Measurements from ENCODE around the gene TBC1D9B.

TBC1D9B gene

GRCh38 chr5:179880848-179881590, 26.7 kb downstream of the TBC1D9B start:
- H2AFZ ChIP-seq (ENCODE audit: low read length) = no peak overlapping the region
- H4K20me1 ChIP-seq (ENCODE audit: insufficient read depth, low read length, poor library complexity, severe bottlenecking) = no peaks in the 10 kb centered on the region
- no peak overlapping the region for H3K4me3 ChIP-seq (ENCODE audit: low read length, poor library complexity, severe bottlenecking)
- H3K4me1 ChIP-seq (ENCODE audit: insufficient read depth, low read length, poor library complexity, severe bottlenecking) = no peaks in the 10 kb centered on the region
- TF ChIP-seq EZH2phosphoT487 (IDR thresholded peaks at IDR 0.05; ENCODE audit: borderline replicate concordance) (no peak), CTCF (conservative IDR thresholded peaks at IDR 0.05; ENCODE audit: low read length) (no peak)
- no peaks in the 10 kb centered on the region for H3F3A ChIP-seq (ENCODE audit: low read depth)
- no peak overlapping the region for H3K9ac ChIP-seq (ENCODE audit: low read depth, low read length, poor library complexity, severe bottlenecking)
- no peaks in the 10 kb centered on the region for H3K9me3 ChIP-seq (ENCODE audit: insufficient read depth, low read depth, low read length)
- no peaks in the 10 kb centered on the region for H3K27me3 ChIP-seq (ENCODE audit: insufficient read depth, low read length, poor library complexity, severe bottlenecking)
- H3K36me3 ChIP-seq (ENCODE audit: insufficient read depth, low read length) = peaks cover 13% of the 10 kb centered on the region; the same call in 1 of the 2 replicates
- H3K9me2 ChIP-seq (replicated peaks; ENCODE audit: low read depth, low read length) = no peaks in the 10 kb centered on the region
- H3K79me2 ChIP-seq (ENCODE audit: insufficient read depth, low read length) = no peaks in the 10 kb centered on the region
- H3K4me2 ChIP-seq (ENCODE audit: low read depth, low read length, poor library complexity, severe bottlenecking) = no peak overlapping the region

- Histone ChIP-seq H3K36me3 (ENCODE audit: insufficient read depth, low read length) (peaks cover 13% of the 10 kb centered on the region; the same call in 1 of the 2 replicates), H3F3A (ENCODE audit: low read depth) (no peaks in the 10 kb centered on the region), H3K9me2 (replicated peaks; ENCODE audit: low read depth, low read length) (no peaks in the 10 kb centered on the region), H2AFZ (ENCODE audit: low read length) (no peak overlapping the region), H3K4me2 (ENCODE audit: low read depth, low read length, poor library complexity, severe bottlenecking) (no peak overlapping the region), H3K9ac (ENCODE audit: low read depth, low read length, poor library complexity, severe bottlenecking) (no peak overlapping the region), H3K79me2 (ENCODE audit: insufficient read depth, low read length) (no peaks in the 10 kb centered on the region), H3K4me1 (ENCODE audit: insufficient read depth, low read length, poor library complexity, severe bottlenecking) (no peaks in the 10 kb centered on the region), H3K4me3 (ENCODE audit: low read length, poor library complexity, severe bottlenecking) (no peak overlapping the region), H4K20me1 (ENCODE audit: insufficient read depth, low read length, poor library complexity, severe bottlenecking) (no peaks in the 10 kb centered on the region), H3K27me3 (ENCODE audit: insufficient read depth, low read length, poor library complexity, severe bottlenecking) (no peaks in the 10 kb centered on the region), H3K9me3 (ENCODE audit: insufficient read depth, low read depth, low read length) (no peaks in the 10 kb centered on the region)
- TF ChIP-seq CTCF (conservative IDR thresholded peaks at IDR 0.05; ENCODE audit: low read length) = no peak
- no peak for TF ChIP-seq EZH2phosphoT487 (IDR thresholded peaks at IDR 0.05; ENCODE audit: borderline replicate concordance)
These were observed 27.5 kb downstream of the TBC1D9B start for GRCh38 chr5:179880066-179880650.

GRCh38 chr5:179879690-179880010, 28.0 kb downstream of the TBC1D9B start:
- Histone ChIP-seq H3K36me3 (ENCODE audit: insufficient read depth, low read length) (peaks cover 12% of the 10 kb centered on the region; the same call in 1 of the 2 replicates), H3K27me3 (ENCODE audit: insufficient read depth, low read length, poor library complexity, severe bottlenecking) (no peaks in the 10 kb centered on the region), H3K4me1 (ENCODE audit: insufficient read depth, low read length, poor library complexity, severe bottlenecking) (no peaks in the 10 kb centered on the region), H3K4me3 (ENCODE audit: low read length, poor library complexity, severe bottlenecking) (no peak overlapping the region), H3F3A (ENCODE audit: low read depth) (no peaks in the 10 kb centered on the region), H3K4me2 (ENCODE audit: low read depth, low read length, poor library complexity, severe bottlenecking) (no peak overlapping the region), H3K79me2 (ENCODE audit: insufficient read depth, low read length) (no peaks in the 10 kb centered on the region), H2AFZ (ENCODE audit: low read length) (no peak overlapping the region), H3K9ac (ENCODE audit: low read depth, low read length, poor library complexity, severe bottlenecking) (no peak overlapping the region), H3K9me2 (replicated peaks; ENCODE audit: low read depth, low read length) (no peaks in the 10 kb centered on the region), H3K9me3 (ENCODE audit: insufficient read depth, low read depth, low read length) (no peaks in the 10 kb centered on the region), H4K20me1 (ENCODE audit: insufficient read depth, low read length, poor library complexity, severe bottlenecking) (no peaks in the 10 kb centered on the region)
- TF ChIP-seq EZH2phosphoT487 (IDR thresholded peaks at IDR 0.05; ENCODE audit: borderline replicate concordance) (no peak), CTCF (conservative IDR thresholded peaks at IDR 0.05; ENCODE audit: low read length) (no peak)

All from Loucy (cell line).